GOT3 (cell line): Measurements from ENCODE around the gene TCF12.

Source experiments
- DNase-seq: peaks from one replicate; lab custom pipeline; 2025; ENCODE audit warnings: mixed read lengths; lab: John Stamatoyannopoulos, UW

Gene TCF12

DNA sequence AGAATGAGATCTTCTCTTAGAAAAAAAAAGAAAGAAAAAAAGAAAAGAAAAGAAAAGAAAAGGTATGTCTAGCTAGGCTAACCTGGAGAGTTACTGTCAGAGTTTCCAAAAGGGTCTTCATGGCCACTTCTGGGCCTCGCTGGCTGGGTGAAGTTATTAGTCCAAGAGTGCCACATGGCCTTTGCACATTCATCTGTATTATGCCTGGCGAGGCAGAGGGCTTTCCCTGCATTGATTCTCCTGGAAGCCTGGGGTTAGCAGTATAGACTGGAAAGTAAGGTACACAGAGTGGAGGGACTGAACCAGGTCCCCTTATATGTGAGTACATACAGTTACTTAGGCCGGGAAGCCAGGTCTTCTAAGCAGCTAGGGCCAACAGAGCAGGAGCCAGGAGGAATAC, 403.0 kb downstream of the TCF12 start:
- no peak for DNase-seq

DNA sequence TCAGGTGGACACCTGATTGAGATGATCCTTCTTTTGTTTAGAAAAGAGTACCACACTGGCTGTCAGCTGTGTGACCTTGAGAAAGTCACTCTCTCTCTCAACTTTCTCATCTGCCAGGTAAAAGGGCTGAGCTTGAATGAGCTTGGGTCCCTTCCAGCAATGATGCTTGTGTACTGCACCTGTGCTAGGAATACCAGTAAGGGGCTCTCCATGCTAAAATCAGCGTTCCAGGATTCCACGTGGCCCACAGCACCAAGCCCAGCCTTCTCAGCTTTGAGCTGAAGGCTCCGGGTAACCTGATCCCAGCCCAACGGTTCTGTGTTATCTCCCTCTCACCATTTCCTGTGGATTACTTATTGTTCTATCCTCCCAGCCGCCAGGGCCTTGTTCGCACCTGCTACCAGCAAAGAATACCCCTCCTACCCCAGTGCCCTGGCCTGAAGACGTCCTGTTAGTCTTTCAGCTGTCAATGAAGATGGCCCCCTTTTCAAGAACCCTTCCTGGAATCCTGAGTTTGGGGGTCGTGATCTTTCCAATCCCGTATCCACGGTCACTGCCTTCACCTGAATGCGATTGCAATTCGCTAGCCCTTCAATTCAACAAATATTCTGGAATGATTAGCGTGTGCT, 403.6 kb downstream of the TCF12 start:
- no peak for DNase-seq

DNA sequence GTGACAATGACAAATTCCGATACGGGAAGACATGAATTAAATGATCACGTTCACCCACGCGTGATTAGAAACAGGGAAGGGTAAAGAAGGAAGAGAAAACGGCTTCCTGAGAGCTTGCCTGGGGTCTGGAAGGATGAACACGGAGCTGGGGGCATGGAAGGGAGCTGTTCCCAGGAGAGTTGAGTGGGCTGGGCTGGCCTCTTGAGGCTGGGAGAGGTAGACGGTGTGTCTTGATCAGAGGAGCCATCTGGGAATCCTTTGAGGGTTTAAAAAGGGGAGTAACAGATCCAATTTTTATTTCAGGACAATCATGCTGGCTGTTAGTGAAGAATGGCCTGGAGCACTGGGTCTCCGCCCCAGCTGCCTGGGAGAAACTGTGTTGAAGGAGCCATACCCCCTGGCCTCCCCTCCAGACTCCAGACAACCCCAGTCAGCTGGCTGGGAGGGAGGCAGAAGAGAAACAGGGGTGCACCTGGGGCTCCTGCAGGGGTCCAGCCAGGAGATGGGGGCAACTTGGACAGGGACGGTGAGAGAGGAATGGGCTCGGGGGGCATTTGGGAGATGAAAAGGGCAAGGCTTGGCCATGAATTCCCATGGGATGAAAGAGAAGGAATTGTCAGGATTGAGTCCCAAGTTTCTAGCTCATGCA, 404.3 kb downstream of the TCF12 start:
- DNase-seq, result no peak

DNA sequence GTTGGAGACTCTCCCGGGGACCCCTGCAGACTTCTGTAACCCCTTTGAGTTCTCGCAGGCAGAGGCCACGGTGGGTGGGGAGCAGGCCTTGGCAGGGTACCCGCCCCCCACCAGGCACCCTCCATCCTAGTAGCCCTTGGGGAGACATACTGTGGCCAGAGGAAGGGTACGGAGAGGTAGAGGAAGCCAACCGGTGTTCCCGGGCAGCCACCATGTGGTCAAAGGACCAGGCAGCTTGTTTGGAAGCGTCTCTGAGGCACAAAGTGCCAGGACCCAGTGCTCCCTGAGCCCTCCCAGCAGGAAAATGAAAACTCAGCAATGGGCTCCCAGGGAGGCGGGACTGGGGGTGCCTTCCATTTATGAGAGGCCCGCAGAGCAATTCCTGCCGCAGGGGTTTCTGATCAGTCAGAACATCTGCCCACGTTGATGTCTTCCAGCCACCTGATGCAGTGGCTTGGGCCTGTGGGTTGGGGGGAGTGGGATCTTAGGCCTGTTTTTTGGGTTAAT, 404.9 kb downstream of the TCF12 start:
- DNase-seq, result no peak

DNA sequence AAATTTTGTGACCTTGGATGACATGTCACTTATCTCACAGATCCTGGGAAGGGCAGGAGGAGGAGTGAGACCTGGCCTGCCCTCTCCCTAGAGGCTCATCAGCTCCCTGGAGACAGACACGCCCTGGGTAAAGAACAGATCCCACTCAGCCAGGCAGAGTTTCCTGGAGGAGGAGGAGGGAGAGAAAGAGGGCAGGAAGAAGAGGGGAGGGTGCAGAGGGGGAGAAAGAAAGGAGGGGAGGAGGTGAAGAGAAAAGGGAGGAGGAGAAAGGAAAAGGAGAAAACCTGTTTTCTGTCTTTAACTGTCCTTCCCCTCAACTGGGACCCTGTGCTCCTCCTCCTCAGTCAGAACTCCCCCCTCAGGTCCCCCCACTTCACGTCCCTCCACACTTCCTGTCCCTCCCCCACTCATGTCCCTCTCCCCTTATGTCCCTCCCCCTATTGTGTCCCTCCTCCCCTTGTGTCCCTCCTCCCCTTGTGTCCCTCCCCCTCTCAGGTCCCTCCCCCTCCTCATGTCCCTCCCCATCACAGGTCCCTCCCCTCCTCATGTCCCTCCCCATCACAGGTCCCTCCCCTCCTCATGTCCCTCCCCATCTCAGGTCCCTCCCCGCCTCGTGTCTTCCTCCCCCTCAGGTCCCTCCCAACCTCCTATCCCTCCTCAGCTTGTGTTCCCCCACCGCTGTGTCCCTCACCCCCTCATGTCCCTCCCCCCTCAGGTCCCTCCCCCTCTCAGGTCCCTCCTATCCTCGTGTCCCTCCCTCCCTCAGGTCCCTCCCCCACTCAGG, 405.6 kb downstream of the TCF12 start:
- no peak for DNase-seq

DNA sequence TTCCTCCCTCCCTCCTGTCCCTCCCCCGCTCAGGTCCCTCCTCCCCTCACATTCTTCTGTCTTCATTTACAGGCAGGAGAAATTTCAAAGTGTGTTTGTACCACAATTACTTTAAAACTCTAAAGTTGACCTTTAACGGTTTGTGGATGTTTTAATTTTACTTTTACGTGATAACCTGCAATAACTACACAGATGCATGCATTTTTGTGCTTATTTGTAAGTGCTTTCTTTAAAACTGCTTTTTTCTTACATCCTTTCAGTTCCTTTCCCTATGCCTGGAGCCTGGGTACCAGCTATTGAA, 406.1 kb downstream of the TCF12 start:
- no peak for DNase-seq

DNA sequence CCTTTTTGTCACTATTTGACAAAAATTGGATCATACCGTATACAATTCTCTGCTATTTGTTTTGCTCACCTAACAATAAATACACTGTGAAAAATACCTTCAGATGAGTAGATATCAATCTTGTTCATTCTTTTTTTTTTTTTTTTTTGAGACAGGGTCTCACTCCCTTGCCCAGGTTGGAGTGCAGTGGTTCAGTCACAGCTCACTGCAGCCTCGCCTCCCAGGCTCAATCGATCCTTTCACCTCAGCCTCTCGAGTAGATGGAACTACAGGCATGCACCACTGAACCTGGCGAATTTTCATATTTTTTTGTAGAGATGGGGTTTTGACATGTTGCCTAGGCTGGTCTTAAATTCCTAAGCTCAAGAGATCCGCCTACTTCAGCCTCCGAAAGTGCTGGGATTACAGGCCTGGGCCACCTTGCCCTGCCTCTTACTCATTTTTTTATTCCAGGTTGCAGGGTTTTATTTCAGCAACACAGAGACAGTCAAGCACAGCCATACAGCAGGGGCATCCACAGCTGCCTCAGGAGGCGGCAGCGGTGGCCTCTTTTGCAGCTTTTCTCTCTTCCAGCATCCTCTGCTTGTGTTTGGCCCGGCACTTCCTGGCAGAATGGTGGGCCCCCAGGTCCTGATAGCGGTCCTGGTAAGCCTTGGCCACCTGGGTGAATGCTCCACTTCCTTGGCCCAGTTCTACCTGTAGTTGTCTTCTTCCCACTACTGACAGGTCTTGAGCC, 406.7 kb downstream of the TCF12 start:
- DNase-seq, result no peak

DNA sequence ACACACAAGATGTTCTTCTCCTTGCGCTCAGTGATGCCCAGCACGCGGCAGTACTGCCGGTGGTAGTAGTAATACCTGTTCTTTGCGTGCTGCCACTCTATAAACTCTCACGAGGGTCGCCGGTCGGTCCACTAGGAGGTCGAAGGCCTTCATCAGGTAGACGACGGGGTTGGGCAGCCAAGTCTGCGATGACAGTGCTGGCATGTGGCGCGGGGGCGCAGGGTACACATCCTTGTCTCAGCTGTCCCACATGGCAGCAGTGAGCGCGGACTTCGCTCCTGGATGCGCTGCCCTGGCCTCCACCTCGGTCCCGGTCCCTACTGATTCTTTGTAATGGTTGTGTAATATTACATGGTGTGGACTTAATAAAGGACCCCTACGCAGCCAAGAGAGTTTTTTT, 407.8 kb downstream of the TCF12 start:
- no peak for DNase-seq

DNA sequence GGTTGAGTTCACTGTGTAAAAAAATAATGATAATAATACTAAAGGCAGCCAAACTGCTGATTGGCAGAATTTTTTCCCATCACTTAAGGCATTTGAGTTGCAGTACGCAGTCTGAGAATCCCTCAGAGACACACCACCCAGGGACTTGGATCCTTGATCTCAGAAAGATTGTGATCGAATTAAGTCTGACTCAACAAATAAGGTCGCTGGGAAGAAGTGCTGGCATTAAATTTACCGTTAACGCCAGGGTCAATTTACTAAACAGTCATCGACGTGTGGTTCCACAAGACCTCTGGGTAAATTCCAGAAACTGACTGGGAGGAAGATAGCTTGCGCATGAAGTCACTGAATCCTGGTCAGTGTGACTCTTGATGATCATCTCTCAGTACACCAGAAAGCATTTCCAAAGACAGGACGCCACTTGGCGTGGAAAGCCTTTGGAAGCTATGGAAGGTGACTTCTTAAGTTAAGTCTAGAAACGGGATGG, 409.6 kb downstream of the TCF12 start:
- DNase-seq, result no peak

DNA sequence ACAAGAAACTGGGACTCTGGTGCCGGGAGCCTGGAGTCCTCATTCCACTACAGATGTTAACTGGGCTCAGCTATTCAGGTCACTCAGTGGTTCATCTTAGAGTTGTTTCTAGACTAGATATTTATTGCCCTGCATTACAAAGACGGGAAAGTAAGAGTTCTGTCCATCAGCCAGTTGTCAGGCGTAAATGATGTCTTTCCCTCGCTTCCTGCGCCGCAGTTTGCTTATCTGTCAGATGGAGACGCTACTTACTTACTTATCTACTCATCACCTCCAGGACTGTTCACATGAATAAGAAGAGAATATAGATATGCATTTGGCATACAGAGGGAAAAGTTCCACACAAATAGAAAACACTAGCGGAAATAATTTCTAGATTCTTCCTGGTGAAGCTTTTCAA, 410.0 kb downstream of the TCF12 start:
- no peak for DNase-seq

DNA sequence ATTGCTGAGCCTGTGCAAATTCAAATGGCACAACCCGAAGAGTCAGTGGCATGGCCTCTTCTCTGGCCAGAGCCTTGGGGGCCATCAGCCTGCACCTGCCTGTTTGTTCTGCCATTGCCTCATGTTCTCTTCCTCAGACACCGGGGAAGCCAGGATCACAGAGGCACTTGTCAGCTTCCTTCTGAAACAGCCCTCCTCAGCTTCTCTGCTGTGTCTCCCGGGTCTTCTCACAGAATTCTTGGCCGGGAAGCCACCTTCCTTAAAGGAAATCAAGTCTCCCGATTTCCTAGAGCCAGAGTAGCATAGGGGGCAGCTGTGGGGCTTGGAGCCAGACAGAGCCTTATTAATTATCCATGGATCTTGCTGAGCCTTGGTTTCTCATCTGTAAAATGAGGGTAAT, 410.5 kb downstream of the TCF12 start:
- no peak for DNase-seq

DNA sequence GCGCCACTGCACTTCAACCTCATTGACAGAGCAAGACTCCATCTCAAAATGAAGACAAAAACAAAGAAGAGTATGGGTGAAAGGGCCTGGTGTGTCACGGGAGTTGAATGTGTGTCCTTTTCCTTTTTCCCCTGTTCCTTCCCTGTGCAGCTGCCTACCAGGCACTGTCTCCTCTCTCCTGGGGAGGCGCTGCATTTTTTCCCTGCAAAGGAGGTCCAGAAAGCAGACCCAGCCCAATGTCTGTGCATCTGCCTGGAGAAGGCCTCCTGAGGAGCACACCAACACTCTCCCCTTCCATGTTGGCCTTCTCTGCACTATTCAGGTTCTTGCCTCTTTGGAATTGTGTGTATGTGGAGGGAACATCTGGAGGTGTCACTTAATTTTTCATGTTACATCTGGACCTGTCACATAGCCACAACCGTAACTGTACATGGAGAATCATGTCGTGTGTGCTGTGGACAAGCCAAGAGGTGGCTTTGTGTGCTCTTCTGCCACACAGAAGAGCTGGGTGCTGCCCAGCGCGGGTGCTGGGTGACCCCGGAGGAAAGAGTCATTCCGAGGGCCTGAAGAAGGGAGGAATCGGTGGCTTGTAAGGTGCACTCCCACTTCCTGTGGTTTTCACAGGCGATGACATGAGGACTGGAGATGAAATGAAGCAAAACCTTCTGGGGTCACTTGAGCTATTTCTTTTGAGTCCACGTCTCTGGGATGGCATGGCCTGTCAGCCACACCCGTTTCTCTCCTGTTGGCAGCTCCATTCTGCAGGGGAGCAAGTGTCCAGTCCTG, 411.3 kb downstream of the TCF12 start:
- no peak for DNase-seq

DNA sequence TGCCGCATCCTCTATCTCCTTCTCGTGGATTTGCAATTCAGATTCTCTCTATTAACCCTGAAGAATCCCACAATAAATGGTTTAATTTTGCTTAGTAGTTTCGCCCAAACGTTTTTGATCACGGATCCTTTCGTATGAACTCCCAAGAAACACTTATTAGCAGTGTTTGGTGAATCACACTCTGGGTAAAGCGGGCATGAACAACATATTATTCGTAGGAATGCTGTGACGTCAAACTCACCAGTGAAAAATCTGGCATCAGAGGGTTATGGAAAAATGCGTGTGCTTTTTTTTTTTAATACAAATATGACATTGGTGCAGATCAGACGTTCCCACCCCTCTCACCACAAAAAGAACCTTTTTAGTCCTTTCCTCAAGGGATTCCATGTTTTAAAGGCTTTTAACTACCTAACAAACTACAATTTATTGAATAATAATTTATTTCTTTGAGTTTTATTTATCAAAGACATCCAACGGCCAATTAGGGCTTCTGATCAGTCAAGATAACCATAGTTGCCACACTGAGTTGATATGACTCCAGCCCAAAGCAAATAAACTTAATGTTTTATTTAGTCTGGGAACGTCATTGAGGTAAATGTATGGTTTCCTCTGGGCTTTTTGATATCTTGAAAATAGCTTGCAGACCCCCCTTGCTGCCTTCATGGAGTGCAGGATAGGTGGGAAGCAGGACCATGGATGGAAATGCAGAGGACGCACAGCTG, 412.3 kb downstream of the TCF12 start:
- no peak for DNase-seq

DNA sequence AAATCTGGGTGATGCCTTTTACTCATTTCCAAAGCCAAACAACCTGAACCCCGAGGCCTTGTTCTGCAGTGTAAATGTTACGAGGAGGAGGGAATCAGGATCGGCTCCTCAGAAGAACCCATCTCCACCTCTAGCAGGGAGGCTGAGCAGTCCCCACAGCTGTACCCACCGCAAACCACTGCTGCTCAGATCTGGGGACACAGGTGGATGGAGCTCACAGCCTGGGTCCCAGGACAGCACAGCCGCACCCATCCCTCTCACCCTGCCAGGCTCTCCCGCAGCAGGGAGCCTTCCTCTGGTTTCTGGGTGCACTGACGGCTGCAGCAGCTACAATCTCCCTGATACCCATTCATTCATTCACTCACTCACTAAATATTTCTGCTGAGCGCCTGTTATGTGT, 413.9 kb downstream of the TCF12 start:
- DNase-seq, result no peak

DNA sequence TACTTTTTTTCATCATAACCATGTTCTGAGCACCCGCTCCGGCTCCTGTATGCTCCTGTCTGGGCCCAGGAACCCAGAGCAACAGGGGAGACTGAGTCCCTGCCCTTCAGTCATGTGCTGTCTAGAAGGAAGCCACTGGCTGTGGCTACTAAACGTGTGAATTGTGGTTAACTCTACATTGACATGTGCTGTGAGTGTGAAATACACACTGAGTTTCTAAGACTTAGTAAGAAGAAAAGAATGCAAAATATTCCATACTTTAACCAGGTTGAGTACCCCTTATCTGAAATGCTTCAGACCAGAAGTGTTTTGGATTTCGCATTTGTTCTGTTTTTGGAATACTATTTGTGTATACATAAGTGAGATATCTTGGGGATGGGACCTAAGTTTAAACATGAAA, 415.0 kb downstream of the TCF12 start:
- no peak for DNase-seq

DNA sequence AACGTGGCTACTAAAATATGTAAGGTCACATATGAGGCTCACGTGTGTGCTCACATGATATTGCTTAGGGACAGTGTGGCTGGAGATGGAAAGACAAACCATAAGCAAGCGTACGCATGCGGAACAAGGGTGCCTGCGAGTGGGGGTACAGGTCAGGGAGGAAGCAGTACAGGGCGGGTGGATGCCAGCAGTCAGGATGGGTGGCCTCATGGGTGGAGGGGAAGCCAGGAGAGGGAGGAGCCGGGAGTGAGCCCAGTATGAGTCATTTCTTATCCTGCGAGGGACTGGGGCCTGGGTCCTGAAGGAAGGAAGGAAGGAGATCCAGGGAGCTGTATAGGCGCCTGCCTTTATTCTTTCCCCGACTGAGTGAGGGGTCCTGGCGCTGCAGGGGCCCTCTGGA, 415.8 kb downstream of the TCF12 start:
- no peak for DNase-seq

DNA sequence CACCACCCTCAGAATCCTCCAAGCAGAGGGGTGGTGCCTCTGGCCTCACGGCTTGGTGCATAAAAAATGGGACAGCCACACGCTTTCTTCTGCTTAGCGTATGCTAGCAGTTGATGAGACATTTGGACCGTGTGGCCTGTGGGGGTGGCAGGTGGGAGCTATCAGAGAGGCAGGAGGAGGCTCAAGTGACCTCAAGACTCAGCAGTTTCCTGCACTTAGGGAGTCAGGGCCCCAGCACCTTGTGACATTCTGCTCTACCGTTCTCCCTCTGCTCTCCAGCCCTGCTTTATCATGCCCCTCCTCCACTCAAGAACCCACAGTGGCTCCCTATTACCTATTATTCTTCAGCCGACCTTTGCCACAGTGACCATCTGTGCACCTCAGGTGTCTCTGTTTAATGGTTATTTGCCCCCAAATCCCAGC, 416.9 kb downstream of the TCF12 start:
- DNase-seq, result no peak

DNA sequence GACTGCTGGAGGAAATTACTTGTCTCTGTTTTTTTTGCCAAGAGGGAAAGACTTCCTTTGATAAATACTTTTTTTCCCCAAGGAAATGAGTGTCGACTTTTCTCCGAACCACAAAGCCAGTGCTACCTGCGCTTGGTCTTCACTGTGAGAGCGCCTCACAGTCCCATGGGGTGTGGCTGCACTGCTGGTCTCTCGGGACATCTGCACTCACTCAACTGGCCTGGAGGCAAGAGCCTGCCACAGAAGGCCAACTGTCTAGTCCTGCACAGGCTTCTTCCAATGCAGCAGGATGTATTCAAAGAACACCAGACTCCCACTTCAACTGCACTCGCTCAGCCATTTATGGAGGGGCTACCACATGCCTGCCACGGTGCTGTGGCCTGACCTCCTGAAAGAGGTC, 417.3 kb downstream of the TCF12 start:
- no peak for DNase-seq

DNA sequence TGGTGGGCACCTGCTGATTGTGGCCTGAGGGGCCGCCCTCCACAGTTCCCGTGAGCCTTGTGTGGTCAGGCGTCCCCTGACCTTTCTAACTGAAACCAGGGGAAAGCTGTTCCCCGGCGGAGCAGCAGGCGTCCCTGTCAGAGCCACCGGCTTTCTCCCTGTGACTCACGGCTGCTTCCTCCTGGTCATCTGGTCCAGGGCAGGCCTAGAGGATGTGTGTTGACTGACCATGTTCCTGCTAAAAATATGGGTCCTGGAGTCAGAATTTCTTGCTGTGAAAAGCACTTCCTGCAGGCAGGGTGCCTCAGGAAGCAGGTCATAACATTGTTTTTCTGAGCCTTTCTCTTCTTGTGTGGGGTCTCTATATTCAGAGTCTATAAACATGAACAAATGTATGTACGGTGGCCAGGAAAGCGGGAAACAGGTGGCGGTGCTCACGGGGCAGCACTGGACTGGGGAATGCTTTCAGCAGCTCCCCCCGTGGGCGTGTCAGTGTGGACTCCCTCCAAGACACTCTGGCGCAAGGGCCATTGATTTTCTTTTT, 419.5 kb downstream of the TCF12 start:
- no peak for DNase-seq

DNA sequence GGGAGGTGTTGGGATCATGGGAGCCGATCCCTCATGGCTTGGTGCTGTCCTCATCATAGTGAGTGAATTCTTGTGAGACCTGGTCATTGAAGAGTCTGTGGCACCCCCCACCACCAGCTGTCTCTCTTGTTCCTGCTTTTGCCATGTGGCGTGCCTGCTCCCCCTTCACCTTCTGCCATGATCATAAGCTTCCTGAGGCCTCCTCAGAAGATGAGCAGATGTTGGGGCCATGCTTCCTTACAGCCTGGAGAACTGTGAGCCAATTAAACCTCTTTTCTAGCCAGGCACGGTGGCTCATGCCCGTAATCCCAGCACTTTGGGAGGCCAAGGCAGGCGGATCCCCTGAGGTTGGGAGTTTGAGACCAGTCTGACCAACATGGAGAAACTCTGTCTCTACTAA, 420.9 kb downstream of the TCF12 start:
- no peak for DNase-seq
